K562 (cell line): ENCODE data around the gene PCNX2. TPM values are rescaled to one million over a fixed set of nuclear protein-coding genes. Genes with fewer than 3 reads are reported as not detected.

Experiments used
- CCNT2 ChIP-seq: IDR thresholded peaks from 2 replicates; pipeline ENCODE4 v1.6.1; 2011; ENCODE audit warnings: borderline replicate concordance, low read depth, mild to moderate bottlenecking, moderate library complexity, mixed read lengths, low read length; ENCODE audit not compliant: insufficient read length; ENCODE audit errors: extremely low read depth
- DEAF1 ChIP-seq: fragments of 450-650 bp; formaldehyde crosslinking; IDR thresholded peaks from 2 replicates; pipeline ENCODE4 v1.4.0; 2020; ENCODE audit warnings: mild to moderate bottlenecking, moderate library complexity
- HMGXB4 ChIP-seq: sonication (generic); formaldehyde crosslinking; IDR thresholded peaks from 2 replicates; pipeline ENCODE4 v1.8.1; 2023; ENCODE audit warnings: mild to moderate bottlenecking, missing genetic modification reagents
- MLX ChIP-seq, 2 experiments: fragments of 450-650 bp in 1 of 2; sonication (generic) in 1 of 2; formaldehyde crosslinking; conservative IDR thresholded peaks; 2 replicates each; pipeline versions ENCODE4 v1.4.0 to v1.8.1; 2020 to 2022; ENCODE audit warnings: mild to moderate bottlenecking in 1 of 2, missing genetic modification reagents in 1 of 2
- NELFE ChIP-seq: IDR thresholded peaks from 2 replicates; pipeline ENCODE4 v1.6.1; 2011; ENCODE audit warnings: mild to moderate bottlenecking; ENCODE audit not compliant: insufficient read depth, insufficient read length
- RBM22 ChIP-seq: fragments of 200-400 bp; formaldehyde crosslinking; IDR thresholded peaks from 2 replicates; pipeline ENCODE4 v1.6.1; 2018; ENCODE audit warnings: low read length, low read depth; ENCODE audit not compliant: poor library complexity, severe bottlenecking
- RBM39 ChIP-seq: fragments of 200-400 bp; formaldehyde crosslinking; optimal IDR thresholded peaks from 2 replicates; pipeline ENCODE3; 2018; ENCODE audit warnings: low read depth, low read length
- RERE ChIP-seq: sonication (generic); formaldehyde crosslinking; IDR thresholded peaks from 2 replicates; pipeline ENCODE4 v1.8.0; 2023; ENCODE audit warnings: missing genetic modification reagents, mild to moderate bottlenecking, borderline replicate concordance
- SUPT5H ChIP-seq: fragments of 450-650 bp; IDR thresholded peaks from 2 replicates; pipeline ENCODE4 v1.6.1; 2016
- TAF9B ChIP-seq: fragments of 450-650 bp; IDR thresholded peaks from 2 replicates; pipeline ENCODE4 v1.6.1; 2018; ENCODE audit warnings: mild to moderate bottlenecking; ENCODE audit not compliant: partially characterized antibody
- TEAD1 ChIP-seq, 2 experiments: fragments of 450-650 bp in 1 of 2; sonication (generic) in 1 of 2; formaldehyde crosslinking; IDR thresholded peaks; 2 replicates each; pipeline versions ENCODE4 v1.4.0 to v1.8.0; 2020 to 2022; ENCODE audit warnings: mild to moderate bottlenecking in 2 of 2, missing genetic modification reagents in 1 of 2
- U2AF1 ChIP-seq: fragments of 200-400 bp; formaldehyde crosslinking; optimal IDR thresholded peaks from 2 replicates; pipeline ENCODE3; 2017; ENCODE audit warnings: mild to moderate bottlenecking, low read depth, low read length, moderate library complexity
- ZNF175 ChIP-seq: fragments of 200-800 bp; sonication (Bioruptor generic); IDR thresholded peaks from 2 replicates; pipeline ENCODE4 v1.6.1; 2016; ENCODE audit warnings: low read depth, mild to moderate bottlenecking, missing genetic modification characterization, missing compliant biosample characterization
- ZNF232 ChIP-seq: sonication (generic); formaldehyde crosslinking; IDR thresholded peaks from 2 replicates; pipeline ENCODE4 v1.8.0; 2022; ENCODE audit warnings: mild to moderate bottlenecking, missing genetic modification reagents
- polyA plus RNA-seq, 8 experiments: library from polyadenylated mRNA; depleted of rRNA in 4 of 8; stranded (reverse) in 5 of 8; unstranded in 3 of 8; fragments of >200 nt; fragmentation: Nextera tagmentation in 2 of 8; fragmentation: Illumina TruSeq in 1 of 8; extraction: Ambion mirVana in 2 of 8; extraction: Trizol in 1 of 8; gene quantifications; 2 replicates each; pipeline versions ENCODE4 v1.2.1 to v1.2.3, GENCODE V29; 2011 to 2014; ENCODE audit warnings: inconsistent platforms in 1 of 8, missing spikeins in 1 of 8
- total RNA-seq, 7 experiments: library from RNA; depleted of rRNA in 6 of 7; stranded (reverse); fragments of >200 nt in 6 of 7; fragmentation: Illumina TruSeq in 2 of 7; extraction: Trizol in 2 of 7; gene quantifications; 2 replicates each; pipeline versions ENCODE4 v1.2.1 to v1.2.3, GENCODE V29; 2011 to 2021; ENCODE audit warnings: low replicate concordance in 1 of 7

Gene PCNX2
- total and polyA plus RNA-seq, 9 of the 15 experiments (the other 6 are each of a cell fraction or from before 2014, with no cell fraction given) = 0.07 to 0.33 TPM; not detected in 7

- TF ChIP-seq RERE (CRISPR knock-in tag) (no peak), TEAD1 (CRISPR knock-in tag; IDR thresholded peaks at IDR 0.05) (peak in 1 of 2 experiments; percentile 53; a peak in 1 of 4 replicates), DEAF1 (CRISPR knock-in tag) (no peak), ZNF175 (CRISPR knock-in tag) (no peak), NELFE (no peak), RBM39 (no peak), MLX (CRISPR knock-in tag; conservative IDR thresholded peaks at IDR 0.05) (no peak), ZNF232 (no peak), RBM22 (no peak), CCNT2 (no peak), SUPT5H (peak; percentile 85), U2AF1 (no peak), TAF9B (peak; percentile 69), HMGXB4 (CRISPR knock-in tag) (no peak; the same call in 1 of the 2 replicates)
These were observed 345.0 kb downstream of the PCNX2 start, which contains the start of gene NTPCR (continued) for GRCh38 chr1:232950197-232951176.
